GM19240 (cell line): ENCODE data around the gene GRIN2D.

Source experiments
- DNase-seq: peaks from one replicate; pipeline ENCODE4 v3.0.0; 2011; ENCODE audit warnings: low spot score; ENCODE audit not compliant: insufficient read length

GRIN2D gene

GRCh38 chr19:48441360-48442050, 48.0 kb downstream of the GRIN2D start:
- DNase-seq, result no peak

- no peak for DNase-seq
These were observed 48.9 kb downstream of the GRIN2D start for GRCh38 chr19:48442116-48443035.

- DNase-seq, result no peak
These were observed 49.8 kb downstream of the GRIN2D start for GRCh38 chr19:48443256-48443655.
